ENCODE measurements around the gene LAMTOR2. TPM values are rescaled to one million over a fixed set of nuclear protein-coding genes. Genes with fewer than 3 reads are reported as not detected.
"Not testable (repeated sequence)": the region's sequence is repeated elsewhere in the genome, so short reads cannot be mapped to it uniquely, and the experiment has no call there.

LAMTOR2 gene
- total RNA-seq, result 49.8 TPM
- long read RNA-seq, transcript LAMTOR2-202 (3 exons, 521 nt), result minor isoform, 8 of 64 reads
- long read RNA-seq, transcript LAMTOR2-203 (4 exons, 655 nt), result major isoform, 53 of 64 reads
- long read RNA-seq, partial matches to known transcripts, result 1 of 64 reads
- long read RNA-seq, other reads (novel, unspliced or antisense), result 0 of 64 reads

GRCh38 chr1:156054500-156055280, at the start of gene LAMTOR2:
LAMTOR2 (plus strand) TSS chr1:156054782; CDS start chr1:156054890, 108 bp downstream.
- intact Hi-C loops (cut with DNase I), result loop anchor here (2.0 to 10.0 kb wide), 2 partner anchors 34 to 120 kb away; partner anchors contain the start of genes KHDC4 and SSR2
- peak; percentile 99 for DNase-seq (ENCODE audit: low spot score)

- intact Hi-C loops (cut with DNase I), result loop anchor here (10.0 kb wide), 2 partner anchors 60 to 250 kb away; partner anchors contain the start of gene RAB25
- DNase-seq (ENCODE audit: low spot score), result peak; percentile 49
Observed at GRCh38 chr1:156004843-156005584, 49.6 kb upstream of the LAMTOR2 start.

GRCh38 chr1:156006666-156007376, 47.8 kb upstream of the LAMTOR2 start:
- intact Hi-C loops (cut with DNase I), result loop anchor here (10.0 kb wide), 2 partner anchors 58 to 252 kb away; partner anchors contain the start of gene RAB25
- peak; percentile 17 for DNase-seq (ENCODE audit: low spot score)

- intact Hi-C loops (cut with DNase I), result loop anchor here (10.0 kb wide), 2 partner anchors 55 to 255 kb away; partner anchors contain the start of gene RAB25
- peak; percentile 43 for DNase-seq (ENCODE audit: low spot score)
Observed at GRCh38 chr1:156009404-156009803, 45.2 kb upstream of the LAMTOR2 start.

- DNase-seq (ENCODE audit: low spot score), result no peak
- intact Hi-C loops (cut with DNase I), result no loop called here
Observed at GRCh38 chr1:156012051-156012817, 42.3 kb upstream of the LAMTOR2 start.

- DNase-seq (ENCODE audit: low spot score), result peak; percentile 26
- intact Hi-C loops (cut with DNase I), result no loop called here
Observed at GRCh38 chr1:156014829-156015228, 39.8 kb upstream of the LAMTOR2 start.

GRCh38 chr1:156019946-156020292, 34.7 kb upstream of the LAMTOR2 start:
- no peak for DNase-seq (ENCODE audit: low spot score)
- intact Hi-C loops (cut with DNase I), result loop anchor here (2.0 kb wide), 1 partner anchor 35 kb away; the partner anchor contains the start of gene LAMTOR2

- peak; percentile 96 for DNase-seq (ENCODE audit: low spot score)
- intact Hi-C loops (cut with DNase I), result loop anchor here (2.0 kb wide), 1 partner anchor 34 kb away; the partner anchor contains the start of gene LAMTOR2
Observed at GRCh38 chr1:156020293-156021092, 34.1 kb upstream of the LAMTOR2 start, which contains the start of gene SSR2. SSR2 (minus strand) TSS chr1:156020951; CDS start chr1:156020167, 784 bp downstream.

GRCh38 chr1:156021093-156021428, 33.5 kb upstream of the LAMTOR2 start:
- intact Hi-C loops (cut with DNase I), result loop anchor here (2.0 kb wide), 1 partner anchor 34 kb away; the partner anchor contains the start of gene LAMTOR2

GRCh38 chr1:156021954-156022353, 32.6 kb upstream of the LAMTOR2 start:
- intact Hi-C loops (cut with DNase I), result loop anchor here (2.0 kb wide), 1 partner anchor 33 kb away; the partner anchor contains the start of gene LAMTOR2
- no peak for DNase-seq (ENCODE audit: low spot score)

More at GRCh38 chr1:156021093-156021428, 33.5 kb upstream of the LAMTOR2 start:
- no peak for DNase-seq (ENCODE audit: low spot score)

GRCh38 chr1:156024801-156025200, 29.8 kb upstream of the LAMTOR2 start:
- intact Hi-C loops (cut with DNase I), result no loop called here
- DNase-seq (ENCODE audit: low spot score), result no peak

GRCh38 chr1:156025876-156026275, 28.7 kb upstream of the LAMTOR2 start:
- intact Hi-C loops (cut with DNase I), result no loop called here
- DNase-seq (ENCODE audit: low spot score), result no peak

GRCh38 chr1:156026588-156026987, 28.0 kb upstream of the LAMTOR2 start:
- intact Hi-C loops (cut with DNase I), result no loop called here
- DNase-seq (ENCODE audit: low spot score), result no peak

- DNase-seq (ENCODE audit: low spot score), result no peak
- intact Hi-C loops (cut with DNase I), result no loop called here
Observed at GRCh38 chr1:156033011-156033410, 21.6 kb upstream of the LAMTOR2 start.

GRCh38 chr1:156034991-156035390, 19.6 kb upstream of the LAMTOR2 start:
- DNase-seq (ENCODE audit: low spot score); intact Hi-C loops (cut with DNase I): not testable (repeated sequence)

GRCh38 chr1:156042828-156043227, 11.8 kb upstream of the LAMTOR2 start:
- intact Hi-C loops (cut with DNase I), result no loop called here
- no peak for DNase-seq (ENCODE audit: low spot score)

GRCh38 chr1:156045076-156045475, 9.5 kb upstream of the LAMTOR2 start:
- intact Hi-C loops (cut with DNase I), result no loop called here
- no peak for DNase-seq (ENCODE audit: low spot score)

All from cardiac septum (tissue), 1 donor.